Ovary (tissue), 9 donors: Measurements from ENCODE around the gene CRADD. TPM values are rescaled to one million over a fixed set of nuclear protein-coding genes. Genes with fewer than 3 reads are reported as not detected.

ENCODE experiments used
- DNase-seq, 5 donors: peaks; one replicate each; pipeline ENCODE4 v3.0.0-alpha.2; 2019 to 2020
- H3K27ac ChIP-seq, 2 donors: fragments of 200-600 bp; one replicate each; pipeline versions ENCODE4 v1.5.1 to v1.8.0; 2019 to 2022
- H3K27me3 ChIP-seq: fragments of 200-600 bp; one replicate; pipeline ENCODE4 v1.8.0; 2022
- H3K36me3 ChIP-seq: fragments of 200-600 bp; sonication (generic); one replicate; pipeline ENCODE4 v1.5.1; 2019
- H3K4me1 ChIP-seq: one replicate; pipeline ENCODE4 v1.8.1; 2013; ENCODE audit warnings: mild to moderate bottlenecking, moderate library complexity; ENCODE audit not compliant: insufficient read depth
- H3K4me3 ChIP-seq: fragments of 200-600 bp; sonication (generic); one replicate; pipeline ENCODE4 v1.5.1; 2017
- H3K9me3 ChIP-seq, 2 donors: fragments of 200-600 bp in 1 of 2; sonication (generic) in 1 of 2; one replicate each; pipeline versions ENCODE4 v1.5.1 to v1.8.1; 2013 to 2019; ENCODE audit warnings: mild to moderate bottlenecking in 1 of 2, moderate library complexity in 1 of 2
- CTCF ChIP-seq, 3 donors: fragments of 450-650 bp in 2 of 3; fragments of 200-600 bp in 1 of 3; IDR thresholded peaks; one replicate each; pipeline versions ENCODE4 v1.5.1 to v1.8.0; 2016 to 2022; ENCODE audit warnings: antibody characterized with exemption in 3 of 3, mild to moderate bottlenecking in 1 of 3
- EP300 ChIP-seq: sonication (generic); formaldehyde crosslinking; IDR thresholded peaks from one replicate; pipeline ENCODE4 v1.6.1; 2017; ENCODE audit warnings: antibody characterized with exemption
- POLR2A ChIP-seq: fragments of 450-650 bp; IDR thresholded peaks from one replicate; pipeline ENCODE4 v1.6.1; 2017; ENCODE audit warnings: antibody characterized with exemption, mild to moderate bottlenecking, moderate library complexity
- WGBS, 3 donors: extraction: QIAGEN DNeasy Blood & Tissue Kit in 1 of 3; methylation state at CpG; one replicate each; pipeline versions ENCODE4 v1.1.5 to v1.1.7; 2013 to 2017; 5-methylcytosine and 5-hydroxymethylcytosine counted together
- intact Hi-C, 4 donors: fragments of 100-400 bp; cut with DNase I; formaldehyde crosslinking; loops; one replicate each; pipeline versions ENCODE4 v1.11.0 to v1.15.1; 2022 to 2023
- polyA plus RNA-seq, 2 donors: library from polyadenylated mRNA; stranded (reverse); fragments of 200-250 nt in 1 of 2; fragments of 350-450 nt in 1 of 2; fragmentation: Illumina TruSeq in 1 of 2; extraction: RNeasy Lipid Tissue Mini Kit (QIAGEN cat#74804) in 1 of 2; gene quantifications; one replicate each; pipeline ENCODE4 v1.2.3, GENCODE V29; 2013 to 2014
- total RNA-seq, 7 donors: library from RNA; depleted of rRNA in 2 of 7; stranded (reverse); fragments of >200 nt in 2 of 7; fragmentation: NEBNext Ultra II Directional in 3 of 7; extraction: Animal tissue kit (Norgen Biotek cat#: 25700) in 3 of 7; gene quantifications; one replicate each; pipeline versions ENCODE4 v1.1.0 to v1.2.4, GENCODE V29; 2016 to 2023
- donor health status: DM: no; HTN: no; CAD: no; lungs with moderate emphysema.
- donor health status: DM: no; HTN: no; CAD: no.
- donor health status: Bipolar disorder and iron deficiency.
- donor health status: DM: yes; HTN: yes; CAD: no.
- donor health status: DM: no; HTN: no; CAD: no.
- donor health status: DM: yes; HTN: yes; CAD: no.

CRADD gene
- total and polyA plus RNA-seq, 9 donors = 11.4 to 67.8 (median 16.9) TPM

GRCh38 chr12:93848523-93849101, 171.4 kb downstream of the CRADD start:
- Histone ChIP-seq H3K27ac (no peak overlapping the region), H3K4me1 (peaks cover 2% of the 10 kb centered on the region), H3K27me3 (no peaks in the 10 kb centered on the region), H3K9me3 (no peaks in the 10 kb centered on the region), H3K4me3 (no peak overlapping the region), H3K36me3 (no peaks in the 10 kb centered on the region)
- TF ChIP-seq CTCF (IDR thresholded peaks at IDR 0.05) = no peak
- no peak for TF ChIP-seq POLR2A
- TF ChIP-seq EP300 = no peak
- intact Hi-C loops = no loop called here
- DNase-seq = no peak
- WGBS, 3 donors = 71 to 89% (median 71%) methylated on average over 11 of the region's 11 CpGs

- Histone ChIP-seq H3K36me3 (no peaks in the 10 kb centered on the region), H3K27ac (no peak overlapping the region), H3K4me1 (peaks cover 2% of the 10 kb centered on the region), H3K9me3 (no peaks in the 10 kb centered on the region), H3K27me3 (no peaks in the 10 kb centered on the region), H3K4me3 (no peak overlapping the region)
- intact Hi-C loops = no loop called here
- WGBS, 3 donors = 91 to 95% (median 95%) methylated on average over 15 of the region's 15 CpGs
- DNase-seq = no peak
- TF ChIP-seq POLR2A (no peak), CTCF (IDR thresholded peaks at IDR 0.05) (no peak), EP300 (no peak)
Observed at GRCh38 chr12:93849946-93850345, 172.8 kb downstream of the CRADD start.

- Histone ChIP-seq H3K27me3 (no peaks in the 10 kb centered on the region), H3K4me3 (no peak overlapping the region), H3K36me3 (no peaks in the 10 kb centered on the region), H3K4me1 (peaks cover 2% of the 10 kb centered on the region), H3K9me3 (no peaks in the 10 kb centered on the region), H3K27ac (no peak overlapping the region)
- no peak for TF ChIP-seq POLR2A
- 89 to 93% (median 92%) methylated on average over 7 of the region's 7 CpGs for WGBS, 3 donors
- intact Hi-C loops = no loop called here
- DNase-seq = no peak
Observed at GRCh38 chr12:93850481-93851256, 173.5 kb downstream of the CRADD start.

- intact Hi-C loops = no loop called here
Observed at GRCh38 chr12:93851257-93851671, 174.1 kb downstream of the CRADD start.

More at GRCh38 chr12:93851257-93851671, 174.1 kb downstream of the CRADD start:
- Histone ChIP-seq H3K9me3 (no peaks in the 10 kb centered on the region), H3K36me3 (no peaks in the 10 kb centered on the region), H3K27ac (no peak overlapping the region), H3K27me3 (no peaks in the 10 kb centered on the region), H3K4me3 (no peak overlapping the region), H3K4me1 (peaks cover 2% of the 10 kb centered on the region)
- DNase-seq = no peak
- WGBS, 3 donors = 94 to 96% (median 95%) methylated on average over 4 of the region's 4 CpGs
- TF ChIP-seq EP300 (no peak), CTCF (IDR thresholded peaks at IDR 0.05) (no peak), POLR2A (no peak)
